ENCODE results near the gene FRMD4A.

Gene FRMD4A

GRCh38 chr10:13741438-13741837 is 589.3 kb downstream of the FRMD4A start:
- Histone ChIP-seq H3K9me2 (replicated peaks; ENCODE audit: insufficient read depth, low read length) (no peaks in the 10 kb centered on the region), H4K20me1 (ENCODE audit: insufficient read depth, low read length) (no peaks in the 10 kb centered on the region), H3K27ac (ENCODE audit: low read length) (no peak overlapping the region), H3K9ac (ENCODE audit: low read length) (no peak overlapping the region), H3K79me2 (ENCODE audit: low read length) (no peaks in the 10 kb centered on the region), H3K27me3 (replicated peaks; ENCODE audit: insufficient read depth, low read length) (no peaks in the 10 kb centered on the region), H3K9me3 (replicated peaks; ENCODE audit: insufficient read depth, low read length) (no peaks in the 10 kb centered on the region), H2AFZ (ENCODE audit: low read length) (no peak overlapping the region), H3F3A (ENCODE audit: insufficient read depth, low read length) (peaks cover 2% of the 10 kb centered on the region), H3K4me2 (ENCODE audit: low read depth, low read length) (no peak overlapping the region), H3K36me3 (replicated peaks; ENCODE audit: insufficient read depth, low read length) (no peaks in the 10 kb centered on the region), H3K4me3 (ENCODE audit: low read length) (no peak overlapping the region), H3K4me1 (ENCODE audit: low read length) (peaks cover 12% of the 10 kb centered on the region)
- TF ChIP-seq CTCF (IDR thresholded peaks at IDR 0.05; ENCODE audit: low read length) (no peak), EZH2 (optimal IDR thresholded peaks at IDR 0.05; ENCODE audit: low read depth, low read length) (no peak), EZH2phosphoT487 (IDR thresholded peaks at IDR 0.05; ENCODE audit: low read length) (no peak)
- no peak for DNase-seq

GRCh38 chr10:13740461-13740860 is 590.3 kb downstream of the FRMD4A start:
- no peak overlapping the region for H3K4me3 ChIP-seq (ENCODE audit: low read length)
- H4K20me1 ChIP-seq (ENCODE audit: insufficient read depth, low read length): no peaks in the 10 kb centered on the region
- no peak for DNase-seq
- peaks cover 8% of the 10 kb centered on the region for H3K4me1 ChIP-seq (ENCODE audit: low read length)
- TF ChIP-seq EZH2phosphoT487 (IDR thresholded peaks at IDR 0.05; ENCODE audit: low read length): no peak
- TF ChIP-seq EZH2 (optimal IDR thresholded peaks at IDR 0.05; ENCODE audit: low read depth, low read length): no peak
- TF ChIP-seq CTCF (IDR thresholded peaks at IDR 0.05; ENCODE audit: low read length): no peak
- H3K9ac ChIP-seq (ENCODE audit: low read length): no peak overlapping the region
- no peaks in the 10 kb centered on the region for H3K79me2 ChIP-seq (ENCODE audit: low read length)
- H2AFZ ChIP-seq (ENCODE audit: low read length): no peak overlapping the region
- H3K9me2 ChIP-seq (replicated peaks; ENCODE audit: insufficient read depth, low read length): no peaks in the 10 kb centered on the region
- no peak overlapping the region for H3K27ac ChIP-seq (ENCODE audit: low read length)
- no peaks in the 10 kb centered on the region for H3F3A ChIP-seq (ENCODE audit: insufficient read depth, low read length)
- H3K4me2 ChIP-seq (ENCODE audit: low read depth, low read length): no peak overlapping the region
- H3K36me3 ChIP-seq (replicated peaks; ENCODE audit: insufficient read depth, low read length): no peaks in the 10 kb centered on the region
- no peaks in the 10 kb centered on the region for H3K9me3 ChIP-seq (replicated peaks; ENCODE audit: insufficient read depth, low read length)
- H3K27me3 ChIP-seq (replicated peaks; ENCODE audit: insufficient read depth, low read length): no peaks in the 10 kb centered on the region

- no peak for DNase-seq
- TF ChIP-seq EZH2phosphoT487 (IDR thresholded peaks at IDR 0.05; ENCODE audit: low read length): no peak
- TF ChIP-seq EZH2 (optimal IDR thresholded peaks at IDR 0.05; ENCODE audit: low read depth, low read length): no peak
- TF ChIP-seq CTCF (IDR thresholded peaks at IDR 0.05; ENCODE audit: low read length): no peak
- H3K9me2 ChIP-seq (replicated peaks; ENCODE audit: insufficient read depth, low read length): no peaks in the 10 kb centered on the region
- no peaks in the 10 kb centered on the region for H3K27me3 ChIP-seq (replicated peaks; ENCODE audit: insufficient read depth, low read length)
- no peak overlapping the region for H3K4me2 ChIP-seq (ENCODE audit: low read depth, low read length)
- H3K36me3 ChIP-seq (replicated peaks; ENCODE audit: insufficient read depth, low read length): no peaks in the 10 kb centered on the region
- H3K27ac ChIP-seq (ENCODE audit: low read length): no peak overlapping the region
- no peaks in the 10 kb centered on the region for H3K79me2 ChIP-seq (ENCODE audit: low read length)
- H3F3A ChIP-seq (ENCODE audit: insufficient read depth, low read length): no peaks in the 10 kb centered on the region
- H4K20me1 ChIP-seq (ENCODE audit: insufficient read depth, low read length): no peaks in the 10 kb centered on the region
- no peak overlapping the region for H3K9ac ChIP-seq (ENCODE audit: low read length)
- peaks cover 8% of the 10 kb centered on the region for H3K4me1 ChIP-seq (ENCODE audit: low read length)
- no peak overlapping the region for H2AFZ ChIP-seq (ENCODE audit: low read length)
- no peak overlapping the region for H3K4me3 ChIP-seq (ENCODE audit: low read length)
- no peaks in the 10 kb centered on the region for H3K9me3 ChIP-seq (replicated peaks; ENCODE audit: insufficient read depth, low read length)
These were observed 591.5 kb downstream of the FRMD4A start for GRCh38 chr10:13739183-13739582.

All from MM.1S (cell line).